GM06990 (cell line): ENCODE data around the gene SARNP.

ENCODE experiments used
- DNase-seq: peaks from one replicate; pipeline ENCODE4 v3.0.0-alpha.2; 2011; ENCODE audit not compliant: insufficient read length; ENCODE audit errors: extremely low read depth
- H3K27me3 ChIP-seq: replicated peaks from 2 replicates; pipeline ENCODE4 v1.6.0; 2011; ENCODE audit warnings: low read length; ENCODE audit not compliant: control insufficient read depth, insufficient read depth
- H3K36me3 ChIP-seq: 2 replicates; pipeline ENCODE4 v1.5.1; 2011; ENCODE audit warnings: low read length; ENCODE audit not compliant: control insufficient read depth, insufficient read depth
- H3K4me3 ChIP-seq: replicated peaks from 2 replicates; pipeline ENCODE4 v1.5.1; 2011; ENCODE audit warnings: low read depth, mild to moderate bottlenecking, control low read depth, low read length
- TF ChIP-seq, protein P1 (sequence below): IDR thresholded peaks from 2 replicates; pipeline ENCODE4 v1.5.1; 2011; ENCODE audit warnings: low read length, control low read depth, mild to moderate bottlenecking, inconsistent platforms; ENCODE audit not compliant: insufficient read depth, poor library complexity, severe bottlenecking

Gene SARNP

DNA sequence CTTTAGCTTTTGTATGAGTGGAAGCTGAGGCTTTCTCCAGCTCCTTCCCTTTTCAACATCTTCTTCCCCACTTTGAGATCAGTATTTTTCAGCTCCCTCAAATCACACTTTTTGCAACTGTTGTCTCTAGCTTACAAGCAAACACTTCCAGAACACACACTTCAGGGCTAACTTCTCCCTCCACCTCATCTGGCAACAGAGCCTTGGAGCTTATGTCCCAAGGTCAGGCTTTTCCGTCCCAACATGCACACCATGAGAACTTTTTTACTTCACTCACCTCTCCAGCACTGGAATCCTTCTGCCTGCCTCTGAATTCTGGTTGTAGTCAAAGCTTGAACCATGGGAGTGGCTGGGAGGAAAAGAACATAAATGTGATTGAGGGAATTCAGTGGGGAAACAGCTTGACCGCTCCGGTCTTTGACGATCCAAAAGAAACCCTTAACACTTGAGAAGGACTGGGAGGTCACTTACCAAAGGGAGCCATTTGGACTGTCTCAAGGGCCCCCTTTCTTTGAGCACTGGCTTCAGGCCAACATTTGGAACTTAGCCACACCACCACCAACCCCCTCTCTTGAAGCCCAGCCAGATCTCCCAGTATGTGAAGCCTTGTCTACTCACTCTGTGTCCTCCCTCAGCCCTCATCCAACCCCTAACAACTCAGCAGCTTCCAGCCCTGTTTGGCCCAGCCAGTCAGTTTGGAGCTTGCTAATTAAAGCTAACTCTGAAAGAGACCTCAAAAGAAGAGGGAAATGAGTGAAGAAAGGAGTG, 105.6 kb downstream of the SARNP start:
- TF ChIP-seq, protein P1, sequence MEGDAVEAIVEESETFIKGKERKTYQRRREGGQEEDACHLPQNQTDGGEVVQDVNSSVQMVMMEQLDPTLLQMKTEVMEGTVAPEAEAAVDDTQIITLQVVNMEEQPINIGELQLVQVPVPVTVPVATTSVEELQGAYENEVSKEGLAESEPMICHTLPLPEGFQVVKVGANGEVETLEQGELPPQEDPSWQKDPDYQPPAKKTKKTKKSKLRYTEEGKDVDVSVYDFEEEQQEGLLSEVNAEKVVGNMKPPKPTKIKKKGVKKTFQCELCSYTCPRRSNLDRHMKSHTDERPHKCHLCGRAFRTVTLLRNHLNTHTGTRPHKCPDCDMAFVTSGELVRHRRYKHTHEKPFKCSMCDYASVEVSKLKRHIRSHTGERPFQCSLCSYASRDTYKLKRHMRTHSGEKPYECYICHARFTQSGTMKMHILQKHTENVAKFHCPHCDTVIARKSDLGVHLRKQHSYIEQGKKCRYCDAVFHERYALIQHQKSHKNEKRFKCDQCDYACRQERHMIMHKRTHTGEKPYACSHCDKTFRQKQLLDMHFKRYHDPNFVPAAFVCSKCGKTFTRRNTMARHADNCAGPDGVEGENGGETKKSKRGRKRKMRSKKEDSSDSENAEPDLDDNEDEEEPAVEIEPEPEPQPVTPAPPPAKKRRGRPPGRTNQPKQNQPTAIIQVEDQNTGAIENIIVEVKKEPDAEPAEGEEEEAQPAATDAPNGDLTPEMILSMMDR = no peak
- no peak for DNase-seq

DNA sequence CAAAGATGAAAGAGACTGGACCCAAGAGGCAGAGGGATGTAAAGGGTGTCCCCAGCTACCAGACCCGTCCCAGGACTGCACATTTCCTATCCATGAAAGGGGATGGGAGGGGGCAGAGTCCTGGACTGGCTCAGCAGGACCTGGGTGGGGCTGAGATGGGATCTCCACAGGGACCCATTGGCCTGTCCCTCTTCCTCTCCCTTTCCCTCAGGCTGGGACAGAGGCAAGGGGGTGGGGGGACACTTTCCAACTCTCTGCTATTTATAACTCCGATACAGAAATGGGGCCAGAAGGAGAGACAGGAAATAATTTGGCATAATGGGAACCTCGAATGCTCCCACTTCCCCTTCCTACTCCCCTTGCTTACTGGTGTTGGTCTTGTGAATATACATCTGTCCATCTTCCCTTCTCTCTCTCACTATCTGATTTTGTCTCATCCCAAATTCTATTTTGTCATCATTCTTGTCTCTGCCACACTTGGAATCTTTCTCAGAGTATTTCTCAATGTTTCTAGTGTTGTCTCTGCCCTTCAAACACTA, 108.8 kb downstream of the SARNP start:
- no peaks in the 10 kb centered on the region for H3K36me3 ChIP-seq
- TF ChIP-seq, protein P1 = no peak
- peaks cover 2% of the 10 kb centered on the region for H3K27me3 ChIP-seq
- no peak for DNase-seq
- no peak overlapping the region for H3K4me3 ChIP-seq

More for the DNA sequence above, 105.6 kb downstream of the SARNP start:
- no peak overlapping the region for H3K4me3 ChIP-seq
- peaks cover 2% of the 10 kb centered on the region for H3K27me3 ChIP-seq
- no peaks in the 10 kb centered on the region for H3K36me3 ChIP-seq

DNA sequence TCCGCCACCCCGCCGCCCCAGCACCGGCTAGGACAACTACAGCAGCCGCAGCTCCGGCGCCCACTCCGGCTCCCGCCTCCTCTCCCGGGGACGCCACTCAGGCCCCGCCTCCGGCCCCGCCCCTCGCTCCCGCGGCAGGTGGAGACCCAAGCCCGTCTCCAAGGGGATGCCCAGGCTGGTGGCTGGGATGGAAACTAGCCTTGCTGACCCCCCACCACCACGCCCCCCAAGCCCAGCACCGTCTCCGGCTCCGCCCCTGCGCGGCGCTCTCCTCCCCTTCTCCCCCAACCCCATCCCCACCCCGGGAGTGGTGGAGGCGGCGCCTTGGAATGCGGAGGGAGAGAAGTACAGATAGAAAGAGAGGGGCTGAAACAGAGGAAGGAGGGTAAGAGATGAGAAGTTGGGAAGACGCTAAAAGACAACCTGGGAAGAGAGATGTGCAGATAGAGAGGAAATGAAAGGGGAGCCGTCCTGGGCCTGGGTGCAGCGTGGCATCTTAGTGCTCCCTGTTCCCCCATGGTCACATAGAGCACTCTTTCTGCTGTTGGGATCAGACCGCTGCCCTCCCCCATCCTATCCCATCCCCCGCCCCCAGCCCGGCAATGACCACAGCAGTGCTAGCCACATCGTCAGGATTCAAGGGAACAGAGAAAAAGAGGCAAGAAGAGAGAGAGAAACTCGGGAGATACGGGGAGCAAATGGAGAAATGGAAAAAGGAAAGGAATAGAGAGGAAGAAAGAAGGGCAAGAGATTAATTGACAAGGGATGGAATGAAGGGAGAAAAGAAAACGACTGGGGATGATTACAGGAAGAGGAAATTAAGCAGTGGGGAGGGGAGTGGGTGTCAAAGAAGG, 109.5 kb downstream of the SARNP start, which contains the start of gene ITGA7:
TSS of gene ITGA7 (minus strand) at position 64 of the 854 bp plus-strand sequence. CDS start 222 bp downstream, outside the sequence.
- peaks cover 2% of the 10 kb centered on the region for H3K27me3 ChIP-seq
- peak within 1 kb of the TSS; percentile 59 for H3K4me3 ChIP-seq
- TF ChIP-seq, protein P1 = no peak
- peak; percentile 37 for DNase-seq
- H3K36me3 ChIP-seq = no peaks in the 10 kb centered on the region
